ENCODE measurements around the gene CHST15.

The CHST15 gene

GRCh38 chr10:124091646-124092249 is 1.6 kb downstream of the CHST15 start:
- Histone ChIP-seq H3K27ac (replicated peaks) (no peak overlapping the region), H3K4me3 (replicated peaks; ENCODE audit: insufficient read depth, low read length) (no peak overlapping the region), H3K27me3 (ENCODE audit: insufficient read depth, poor library complexity, severe bottlenecking) (peaks cover 71% of the 10 kb centered on the region)
- TF ChIP-seq SPI1 (IDR thresholded peaks at IDR 0.05; ENCODE audit: borderline replicate concordance, low read depth) (no peak), CTCF (IDR thresholded peaks at IDR 0.05; ENCODE audit: insufficient read depth, low read length) (no peak), GABPA (IDR thresholded peaks at IDR 0.05; ENCODE audit: low read depth) (no peak), POLR2AphosphoS5 (IDR thresholded peaks at IDR 0.05; ENCODE audit: low read depth) (no peak)
- TF ChIP-seq, protein P1, sequence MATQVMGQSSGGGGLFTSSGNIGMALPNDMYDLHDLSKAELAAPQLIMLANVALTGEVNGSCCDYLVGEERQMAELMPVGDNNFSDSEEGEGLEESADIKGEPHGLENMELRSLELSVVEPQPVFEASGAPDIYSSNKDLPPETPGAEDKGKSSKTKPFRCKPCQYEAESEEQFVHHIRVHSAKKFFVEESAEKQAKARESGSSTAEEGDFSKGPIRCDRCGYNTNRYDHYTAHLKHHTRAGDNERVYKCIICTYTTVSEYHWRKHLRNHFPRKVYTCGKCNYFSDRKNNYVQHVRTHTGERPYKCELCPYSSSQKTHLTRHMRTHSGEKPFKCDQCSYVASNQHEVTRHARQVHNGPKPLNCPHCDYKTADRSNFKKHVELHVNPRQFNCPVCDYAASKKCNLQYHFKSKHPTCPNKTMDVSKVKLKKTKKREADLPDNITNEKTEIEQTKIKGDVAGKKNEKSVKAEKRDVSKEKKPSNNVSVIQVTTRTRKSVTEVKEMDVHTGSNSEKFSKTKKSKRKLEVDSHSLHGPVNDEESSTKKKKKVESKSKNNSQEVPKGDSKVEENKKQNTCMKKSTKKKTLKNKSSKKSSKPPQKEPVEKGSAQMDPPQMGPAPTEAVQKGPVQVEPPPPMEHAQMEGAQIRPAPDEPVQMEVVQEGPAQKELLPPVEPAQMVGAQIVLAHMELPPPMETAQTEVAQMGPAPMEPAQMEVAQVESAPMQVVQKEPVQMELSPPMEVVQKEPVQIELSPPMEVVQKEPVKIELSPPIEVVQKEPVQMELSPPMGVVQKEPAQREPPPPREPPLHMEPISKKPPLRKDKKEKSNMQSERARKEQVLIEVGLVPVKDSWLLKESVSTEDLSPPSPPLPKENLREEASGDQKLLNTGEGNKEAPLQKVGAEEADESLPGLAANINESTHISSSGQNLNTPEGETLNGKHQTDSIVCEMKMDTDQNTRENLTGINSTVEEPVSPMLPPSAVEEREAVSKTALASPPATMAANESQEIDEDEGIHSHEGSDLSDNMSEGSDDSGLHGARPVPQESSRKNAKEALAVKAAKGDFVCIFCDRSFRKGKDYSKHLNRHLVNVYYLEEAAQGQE (IDR thresholded peaks at IDR 0.05; ENCODE audit: insufficient replicate concordance, low read depth) = no peak
- no peak for DNase-seq (ENCODE audit: low read depth in 1 of 2, low spot score in 1 of 2)

DNA sequence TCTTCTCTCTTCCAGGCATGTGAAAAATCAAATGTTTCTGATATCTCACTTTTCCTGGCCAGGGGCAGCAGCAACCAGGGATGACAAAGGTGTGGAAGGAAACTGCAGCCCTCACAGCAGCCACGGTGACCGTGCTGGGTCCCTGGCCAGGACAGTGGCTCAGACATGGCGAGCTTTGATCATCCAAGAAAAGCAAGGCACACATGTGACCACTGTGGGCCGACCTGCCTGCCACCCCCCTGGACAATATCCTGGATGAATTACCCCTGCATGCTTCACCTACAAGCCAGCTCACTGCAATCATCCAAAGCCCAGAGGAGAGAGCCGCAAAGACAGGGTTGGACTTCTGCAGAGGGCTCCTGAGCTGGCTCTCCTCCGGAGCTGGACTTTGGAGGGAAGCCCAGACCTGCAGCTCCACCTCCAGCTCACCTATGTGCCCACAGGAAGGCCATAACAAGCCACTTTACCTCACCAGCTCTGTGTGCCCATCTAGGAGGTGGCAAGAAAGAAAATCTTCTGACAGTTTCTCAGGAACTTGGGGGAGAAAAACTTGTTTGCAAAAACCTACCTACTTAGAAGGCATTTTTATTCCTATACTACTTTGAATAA is 2.7 kb downstream of the CHST15 start:
- TF ChIP-seq CTCF (IDR thresholded peaks at IDR 0.05; ENCODE audit: insufficient read depth, low read length) = no peak
- TF ChIP-seq POLR2AphosphoS5 (IDR thresholded peaks at IDR 0.05; ENCODE audit: low read depth) = no peak
- no peak for TF ChIP-seq GABPA (IDR thresholded peaks at IDR 0.05; ENCODE audit: low read depth)
- no peak for TF ChIP-seq SPI1 (IDR thresholded peaks at IDR 0.05; ENCODE audit: borderline replicate concordance, low read depth)
- TF ChIP-seq, protein P1 (IDR thresholded peaks at IDR 0.05; ENCODE audit: insufficient replicate concordance, low read depth) = no peak
- H3K27ac ChIP-seq (replicated peaks) = no peak overlapping the region
- DNase-seq (ENCODE audit: low read depth in 1 of 2, low spot score in 1 of 2) = no peak
- peaks cover 78% of the 10 kb centered on the region for H3K27me3 ChIP-seq (ENCODE audit: insufficient read depth, poor library complexity, severe bottlenecking)
- no peak overlapping the region for H3K4me3 ChIP-seq (replicated peaks; ENCODE audit: insufficient read depth, low read length)

DNA sequence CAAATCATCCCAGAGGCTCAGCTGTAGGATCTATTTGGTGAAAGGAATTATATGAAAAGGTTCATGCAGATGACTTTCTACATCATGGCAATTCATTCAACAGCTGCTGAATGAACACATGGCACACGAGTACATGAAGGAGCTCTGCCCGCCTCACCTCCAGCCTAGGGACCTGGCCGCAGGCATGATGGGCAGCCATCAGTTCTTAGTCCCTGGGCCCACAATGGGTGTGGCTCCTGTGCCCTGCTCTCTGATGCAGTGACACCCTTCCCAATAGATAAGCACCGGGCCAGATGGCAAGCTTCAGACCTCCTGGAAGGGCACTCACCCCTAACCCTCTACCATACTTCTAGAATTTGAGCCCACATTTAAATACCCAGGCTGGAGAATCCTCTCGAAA is 3.5 kb downstream of the CHST15 start:
- DNase-seq (ENCODE audit: low read depth in 1 of 2, low spot score in 1 of 2) = no peak
- no peak overlapping the region for H3K4me3 ChIP-seq (replicated peaks; ENCODE audit: insufficient read depth, low read length)
- peaks cover 78% of the 10 kb centered on the region for H3K27me3 ChIP-seq (ENCODE audit: insufficient read depth, poor library complexity, severe bottlenecking)
- H3K27ac ChIP-seq (replicated peaks) = no peak overlapping the region
- TF ChIP-seq SPI1 (IDR thresholded peaks at IDR 0.05; ENCODE audit: borderline replicate concordance, low read depth) = no peak
- TF ChIP-seq POLR2AphosphoS5 (IDR thresholded peaks at IDR 0.05; ENCODE audit: low read depth) = no peak
- TF ChIP-seq, protein P1 (IDR thresholded peaks at IDR 0.05; ENCODE audit: insufficient replicate concordance, low read depth) = no peak
- no peak for TF ChIP-seq CTCF (IDR thresholded peaks at IDR 0.05; ENCODE audit: insufficient read depth, low read length)
- no peak for TF ChIP-seq GABPA (IDR thresholded peaks at IDR 0.05; ENCODE audit: low read depth)
